H1 (cell line): ENCODE results near the gene FANK1. TPM values are rescaled to one million over a fixed set of nuclear protein-coding genes. Genes with fewer than 3 reads are reported as not detected.
"Not testable (repeated sequence)": the region's sequence is repeated elsewhere in the genome, so short reads cannot be mapped to it uniquely, and the experiment has no call there.

Source experiments
- CTCF ChIA-PET: fragments of 300-600 bp; sonication (Branson Sonifier 250); formaldehyde crosslinking; loops from one replicate; lab custom pipeline; 2021; ENCODE audit not compliant: partially characterized antibody; lab: Charles Lee
- POLR2A ChIA-PET: fragments of 300-600 bp; sonication (Branson Sonifier 250); formaldehyde crosslinking; loops from one replicate; lab custom pipeline; 2021; ENCODE audit warnings: inconsistent platforms; ENCODE audit not compliant: partially characterized antibody; lab: Charles Lee
- DNase-seq, 2 experiments: peaks; one replicate each; pipeline versions ENCODE4 v3.0.0 to v3.0.0-alpha.2; 2010 to 2022; ENCODE audit warnings: low spot score in 2 of 2, low read depth in 1 of 2, mixed read lengths in 1 of 2
- FAIRE-seq: peaks from 2 replicates; lab custom pipeline; 2011; peaks lifted over from hg19 to GRCh38; lab: Jason Lieb, UNC
- H2AFZ ChIP-seq: 2 replicates; pipeline ENCODE4 v1.8.1; 2012; ENCODE audit warnings: low read length, inconsistent platforms
- H2AK5ac ChIP-seq: 2 replicates; pipeline ENCODE4 v1.6.1; 2013; ENCODE audit warnings: low read depth, low read length
- H2BK120ac ChIP-seq: replicated peaks from 2 replicates; pipeline ENCODE3; 2013; ENCODE audit warnings: low read depth, low read length, inconsistent platforms
- H2BK12ac ChIP-seq: 2 replicates; pipeline ENCODE4 v1.6.1; 2013; ENCODE audit warnings: low read depth, low read length
- H2BK15ac ChIP-seq: 2 replicates; pipeline ENCODE4 v1.6.1; 2013; ENCODE audit warnings: low read length
- H2BK20ac ChIP-seq: 2 replicates; pipeline ENCODE4 v1.6.1; 2013; ENCODE audit warnings: low read length
- H2BK5ac ChIP-seq: 2 replicates; pipeline ENCODE4 v1.6.1; 2013; ENCODE audit warnings: low read depth, low read length
- H3K14ac ChIP-seq: 2 replicates; pipeline ENCODE4 v1.6.1; 2013; ENCODE audit warnings: inconsistent platforms; ENCODE audit not compliant: insufficient read length
- H3K18ac ChIP-seq: 2 replicates; pipeline ENCODE4 v1.6.1; 2013; ENCODE audit warnings: low read length; ENCODE audit errors: extremely low read depth
- H3K23ac ChIP-seq: 2 replicates; pipeline ENCODE4 v1.6.1; 2013; ENCODE audit warnings: inconsistent platforms; ENCODE audit not compliant: insufficient read length
- H3K23me2 ChIP-seq: 2 replicates; pipeline ENCODE4 v1.6.1; 2013; ENCODE audit warnings: low read depth, low read length
- H3K27ac ChIP-seq: 2 replicates; pipeline ENCODE4 v1.6.1; 2011; ENCODE audit warnings: low read depth, low read length, inconsistent platforms
- H3K27me3 ChIP-seq, 4 experiments: replicated peaks in 1 of 4; 1 replicate in 1 of 4; 2 replicates in 3 of 4; pipeline versions ENCODE4 v1.6.1 to v1.8.1; 2011 to 2013; ENCODE audit warnings: low read length in 3 of 4, mild to moderate bottlenecking in 3 of 4, inconsistent platforms in 2 of 4, mixed read lengths in 2 of 4, moderate library complexity in 1 of 4; ENCODE audit not compliant: control insufficient read depth in 3 of 4, insufficient read depth in 3 of 4; ENCODE audit errors: extremely low read depth in 1 of 4
- H3K36me3 ChIP-seq, 4 experiments: 2 replicates each; pipeline versions ENCODE4 v1.6.1 to v1.8.1; 2011 to 2013; ENCODE audit warnings: mild to moderate bottlenecking in 4 of 4, low read length in 3 of 4, moderate library complexity in 2 of 4, control low read depth in 1 of 4, inconsistent platforms in 1 of 4; ENCODE audit not compliant: insufficient read depth in 4 of 4, control insufficient read depth in 2 of 4
- H3K4ac ChIP-seq: replicated peaks from 2 replicates; pipeline ENCODE3; 2013; ENCODE audit warnings: low read length, low read depth, mixed read lengths, inconsistent platforms; ENCODE audit not compliant: insufficient read length
- H3K4me1 ChIP-seq, 4 experiments: replicated peaks in 1 of 4; 1 replicate in 1 of 4; 2 replicates in 3 of 4; pipeline versions ENCODE4 v1.6.1 to v1.8.1; 2011 to 2013; ENCODE audit warnings: low read length in 3 of 4, inconsistent platforms in 2 of 4, mixed read lengths in 1 of 4; ENCODE audit not compliant: insufficient read depth in 4 of 4, control insufficient read depth in 3 of 4
- H3K4me2 ChIP-seq, 2 experiments: 2 replicates each; pipeline versions ENCODE4 v1.6.1 to v1.8.1; 2011 to 2013; ENCODE audit warnings: low read depth in 2 of 2, low read length in 2 of 2, control low read depth in 1 of 2, inconsistent platforms in 1 of 2, mild to moderate bottlenecking in 1 of 2; ENCODE audit not compliant: insufficient read depth in 1 of 2
- H3K4me3 ChIP-seq, 4 experiments: fragments of 200-600, 300-600 bp in 1 of 4; sonication (generic), shearing (Covaris generic), sonication (Bioruptor Twin) in 1 of 4; 2 replicates each; pipeline versions ENCODE4 v1.5.1 to v1.8.1; 2011 to 2016; ENCODE audit warnings: low read length in 4 of 4, low read depth in 3 of 4, control low read depth in 2 of 4, inconsistent platforms in 2 of 4, mild to moderate bottlenecking in 2 of 4, mixed read lengths in 1 of 4, moderate library complexity in 1 of 4; ENCODE audit not compliant: insufficient read depth in 2 of 4; ENCODE audit errors: extremely low read depth in 1 of 4
- H3K56ac ChIP-seq: replicated peaks from 2 replicates; pipeline ENCODE3; 2013; ENCODE audit warnings: low read depth, mild to moderate bottlenecking, mixed read lengths, low read length, inconsistent platforms; ENCODE audit not compliant: insufficient read length
- H3K79me1 ChIP-seq: 2 replicates; pipeline ENCODE4 v1.6.1; 2013; ENCODE audit warnings: low read depth, low read length, control low read depth
- H3K79me2 ChIP-seq, 2 experiments: 2 replicates each; pipeline versions ENCODE4 v1.6.1 to v1.8.1; 2012 to 2013; ENCODE audit warnings: low read length in 2 of 2, mild to moderate bottlenecking in 2 of 2, inconsistent platforms in 1 of 2; ENCODE audit not compliant: insufficient read depth in 2 of 2, control insufficient read depth in 1 of 2
- H3K9ac ChIP-seq, 4 experiments: replicated peaks in 1 of 4; 1 replicate in 1 of 4; 2 replicates in 3 of 4; pipeline versions ENCODE4 v1.6.1 to v1.8.1; 2011 to 2013; ENCODE audit warnings: low read depth in 3 of 4, low read length in 3 of 4, control low read depth in 2 of 4, mild to moderate bottlenecking in 2 of 4, moderate library complexity in 2 of 4, inconsistent platforms in 1 of 4; ENCODE audit errors: extremely low read depth in 1 of 4
- H3K9me3 ChIP-seq, 2 experiments: 2 replicates each; pipeline versions ENCODE4 v1.6.1 to v1.8.1; 2012 to 2013; ENCODE audit warnings: mild to moderate bottlenecking in 2 of 2, moderate library complexity in 2 of 2, control low read depth in 1 of 2, inconsistent platforms in 1 of 2, low read depth in 1 of 2, low read length in 1 of 2, mixed read lengths in 1 of 2; ENCODE audit not compliant: insufficient read depth in 2 of 2
- H4K20me1 ChIP-seq, 2 experiments: replicated peaks in 1 of 2; 2 replicates each; pipeline versions ENCODE3 to v1.8.1; 2011 to 2013; ENCODE audit warnings: inconsistent platforms in 2 of 2, low read length in 2 of 2, mild to moderate bottlenecking in 1 of 2; ENCODE audit not compliant: insufficient read depth in 2 of 2, control insufficient read depth in 1 of 2
- H4K5ac ChIP-seq: 2 replicates; pipeline ENCODE4 v1.6.1; 2013; ENCODE audit warnings: low read length, low read depth, mixed read lengths, inconsistent platforms; ENCODE audit not compliant: insufficient read length
- H4K8ac ChIP-seq: 2 replicates; pipeline ENCODE4 v1.8.0; 2013; ENCODE audit warnings: mild to moderate bottlenecking, moderate library complexity, low read length, inconsistent platforms; ENCODE audit not compliant: insufficient read depth; ENCODE audit errors: extremely low read depth
- H4K91ac ChIP-seq: replicated peaks from 2 replicates; pipeline ENCODE3; 2013; ENCODE audit warnings: low read length, mixed read lengths, inconsistent platforms; ENCODE audit not compliant: insufficient read length
- WGBS, 2 experiments: shearing (Covaris generic) in 1 of 2; methylation state at CpG; one replicate each; pipeline versions ENCODE4 v1.1.6 to v1.1.7; 2013 to 2015; ENCODE audit warnings: low lambda C conversion rate in 2 of 2, mixed read lengths in 2 of 2, inconsistent platforms in 1 of 2, low coverage in 1 of 2, missing lambda C conversion rate in 1 of 2; ENCODE audit not compliant: insufficient replicate concordance in 2 of 2, insufficient coverage in 1 of 2, insufficient read length in 1 of 2; ENCODE audit errors: extremely low coverage in 1 of 2, missing lambda C conversion rate in 1 of 2; 5-methylcytosine and 5-hydroxymethylcytosine counted together
- polyA plus RNA-seq, 7 experiments: library from polyadenylated mRNA; depleted of rRNA in 3 of 7; stranded (reverse) in 5 of 7; unstranded in 2 of 7; fragments of >200 nt in 5 of 7; fragments of 200-250 nt in 2 of 7; gene quantifications; 1 replicate in 5 of 7; 2 replicates in 1 of 7; 4 replicates in 1 of 7; pipeline versions ENCODE4 v1.2.1 to v1.2.3, GENCODE V29; 2011 to 2013; ENCODE audit warnings: missing spikeins in 2 of 7, mixed read lengths in 2 of 7
- total RNA-seq: library from RNA; stranded (reverse); fragmentation: NEBNext Ultra II Directional; extraction: Animal tissue kit (Norgen Biotek cat#: 25700); gene quantifications from 2 replicates; pipeline ENCODE4 v1.2.1, GENCODE V29; 2021

Gene FANK1
- total and polyA plus RNA-seq, 2 of the 8 experiments (the other 6 are each of a cell fraction or from before 2014, with no cell fraction given): 1.2 TPM; not detected in 1

DNA sequence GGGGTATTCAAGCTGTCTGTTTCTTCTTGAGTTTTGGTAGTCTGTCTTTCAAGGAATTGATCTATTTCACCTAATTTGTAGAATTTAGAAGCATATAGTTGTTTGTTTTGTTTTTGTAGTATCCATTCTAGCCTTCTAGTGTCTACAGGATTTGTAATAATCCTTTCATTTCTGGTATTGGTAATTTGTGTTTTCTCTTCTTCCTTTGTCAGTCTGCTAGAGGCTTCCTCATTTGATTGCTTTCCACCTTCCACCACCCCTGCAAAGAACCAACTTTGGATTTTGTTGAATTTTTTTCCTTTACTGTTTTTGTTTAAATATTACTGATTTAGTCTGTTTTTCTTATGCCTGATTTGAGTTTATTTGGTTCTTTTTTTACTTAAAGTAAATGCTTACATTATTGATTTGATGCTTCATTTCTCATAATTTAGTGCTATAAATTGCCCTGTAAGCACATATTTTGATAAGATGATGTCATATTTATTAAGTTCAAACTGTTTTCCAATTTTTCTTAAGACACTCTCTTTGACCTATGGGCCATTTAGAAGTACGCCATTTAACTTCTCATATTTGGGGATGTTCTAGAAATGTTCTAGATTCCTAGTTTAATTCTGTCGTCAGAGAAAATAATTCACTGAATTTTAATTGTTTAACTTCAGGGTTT lies 25.4 kb downstream of the FANK1 start:
- peaks cover 5 to 12% of the 10 kb centered on the region in 2 experiments; a peak in 3 of 4 replicates for H3K9me3 ChIP-seq
- DNase-seq, POLR2A ChIA-PET, H4K91ac ChIP-seq, H3K4me3 ChIP-seq, H3K27me3 ChIP-seq, H4K20me1 ChIP-seq, H2AK5ac ChIP-seq, H3K4me1 ChIP-seq, H3K4me2 ChIP-seq, FAIRE-seq, H3K36me3 ChIP-seq, H3K4ac ChIP-seq, CTCF ChIA-PET, H2BK120ac ChIP-seq, H3K23ac ChIP-seq, H2BK12ac ChIP-seq, H4K5ac ChIP-seq, H2AFZ ChIP-seq, H3K23me2 ChIP-seq, H3K18ac ChIP-seq, H3K9ac ChIP-seq, H3K56ac ChIP-seq, H4K8ac ChIP-seq, H2BK15ac ChIP-seq, H2BK5ac ChIP-seq, H3K79me2 ChIP-seq, H2BK20ac ChIP-seq, H3K79me1 ChIP-seq, H3K14ac ChIP-seq, H3K27ac ChIP-seq: not testable (repeated sequence)
- WGBS, 2 experiments: 76% methylated on average over 2 of the region's 2 CpGs; no CpG with 5 or more reads in 1 of the 2 experiments
